ENCODE results near the gene MYOCD.
A peak's percentile ranks its signal among the peaks of the same experiment; 100 is the strongest.

Gene MYOCD

DNA sequence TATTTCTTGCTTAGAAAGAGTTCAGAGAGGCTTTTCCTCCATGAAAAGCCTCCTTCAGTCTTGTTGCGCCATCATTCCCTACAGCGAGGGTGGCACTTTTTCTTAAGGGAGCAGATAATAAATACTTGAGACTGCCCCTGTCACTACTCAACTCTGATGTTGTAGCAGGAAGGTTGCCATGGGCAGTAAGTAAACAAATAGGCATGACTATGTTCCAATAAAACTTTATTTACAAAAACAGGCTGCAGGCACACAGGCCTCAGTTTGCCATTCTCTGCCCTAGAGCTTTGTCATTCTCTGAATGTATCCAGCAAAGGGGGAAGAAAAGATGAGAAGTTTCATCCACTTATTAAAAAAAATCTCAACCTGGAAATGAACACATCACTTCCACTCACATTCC is 60.4 kb downstream of the MYOCD start:
- Histone ChIP-seq H3K4me1 (peaks cover 35% of the 10 kb centered on the region), H3K9me3 (ENCODE audit: control insufficient read depth, low read length) (no peaks in the 10 kb centered on the region), H3K4me2 (ENCODE audit: low read length) (no peak overlapping the region), H3K27me3 (ENCODE audit: control insufficient read depth, insufficient read depth, low read length) (no peaks in the 10 kb centered on the region), H3K79me2 (no peaks in the 10 kb centered on the region), H3K4me3 (ENCODE audit: low read depth, low read length) (no peak overlapping the region), H3K9ac (no peak overlapping the region), H3K27ac (no peak overlapping the region), H3K36me3 (ENCODE audit: control insufficient read depth, insufficient read depth, low read length) (no peaks in the 10 kb centered on the region), H2AFZ (peak overlapping the region; percentile 31)
- TF ChIP-seq, protein P1, sequence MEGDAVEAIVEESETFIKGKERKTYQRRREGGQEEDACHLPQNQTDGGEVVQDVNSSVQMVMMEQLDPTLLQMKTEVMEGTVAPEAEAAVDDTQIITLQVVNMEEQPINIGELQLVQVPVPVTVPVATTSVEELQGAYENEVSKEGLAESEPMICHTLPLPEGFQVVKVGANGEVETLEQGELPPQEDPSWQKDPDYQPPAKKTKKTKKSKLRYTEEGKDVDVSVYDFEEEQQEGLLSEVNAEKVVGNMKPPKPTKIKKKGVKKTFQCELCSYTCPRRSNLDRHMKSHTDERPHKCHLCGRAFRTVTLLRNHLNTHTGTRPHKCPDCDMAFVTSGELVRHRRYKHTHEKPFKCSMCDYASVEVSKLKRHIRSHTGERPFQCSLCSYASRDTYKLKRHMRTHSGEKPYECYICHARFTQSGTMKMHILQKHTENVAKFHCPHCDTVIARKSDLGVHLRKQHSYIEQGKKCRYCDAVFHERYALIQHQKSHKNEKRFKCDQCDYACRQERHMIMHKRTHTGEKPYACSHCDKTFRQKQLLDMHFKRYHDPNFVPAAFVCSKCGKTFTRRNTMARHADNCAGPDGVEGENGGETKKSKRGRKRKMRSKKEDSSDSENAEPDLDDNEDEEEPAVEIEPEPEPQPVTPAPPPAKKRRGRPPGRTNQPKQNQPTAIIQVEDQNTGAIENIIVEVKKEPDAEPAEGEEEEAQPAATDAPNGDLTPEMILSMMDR (IDR thresholded peaks at IDR 0.05), result no peak

DNA sequence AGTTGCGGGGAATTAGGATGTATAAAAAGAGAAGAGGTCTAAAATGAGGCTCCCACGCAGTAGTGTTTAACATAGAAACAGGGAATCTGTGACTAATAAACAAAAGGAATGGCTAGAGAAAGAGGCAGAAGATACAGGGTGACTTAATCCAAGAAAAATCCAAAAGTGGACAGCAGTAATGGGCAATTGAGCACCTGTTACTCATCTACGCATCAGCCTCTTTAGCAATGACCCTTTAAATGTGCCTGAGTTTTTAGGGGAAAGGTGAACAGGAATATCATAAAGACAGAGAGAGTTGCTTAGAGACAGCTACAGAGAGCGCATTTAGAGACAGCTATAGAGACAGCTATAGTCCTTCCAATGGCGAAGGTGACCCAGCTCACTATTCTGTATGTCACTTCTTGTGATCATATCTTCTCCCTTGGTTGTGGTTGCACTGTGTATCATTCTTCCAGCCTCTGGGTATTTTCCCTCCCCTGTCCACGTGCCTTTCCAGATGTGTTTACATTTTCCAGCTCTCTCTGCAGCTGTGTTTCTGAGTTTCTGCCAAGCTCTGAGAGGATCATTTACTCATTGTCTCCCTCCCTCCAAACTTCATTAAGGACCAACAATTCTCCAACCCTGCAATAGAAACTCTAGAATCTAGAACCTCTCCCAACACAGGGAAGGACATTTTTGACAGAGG is 61.5 kb downstream of the MYOCD start:
- H3K36me3 ChIP-seq (ENCODE audit: control insufficient read depth, insufficient read depth, low read length), result no peaks in the 10 kb centered on the region
- H3K4me2 ChIP-seq (ENCODE audit: low read length), result no peak overlapping the region
- TF ChIP-seq, protein P1 (IDR thresholded peaks at IDR 0.05), result no peak
- no peak overlapping the region for H3K27ac ChIP-seq
- no peaks in the 10 kb centered on the region for H3K79me2 ChIP-seq
- H3K9ac ChIP-seq, result no peak overlapping the region
- peaks cover 44% of the 10 kb centered on the region for H3K4me1 ChIP-seq
- no peaks in the 10 kb centered on the region for H3K9me3 ChIP-seq (ENCODE audit: control insufficient read depth, low read length)
- peak overlapping the region; percentile 19 for H2AFZ ChIP-seq
- H3K27me3 ChIP-seq (ENCODE audit: control insufficient read depth, insufficient read depth, low read length), result no peaks in the 10 kb centered on the region
- no peak overlapping the region for H3K4me3 ChIP-seq (ENCODE audit: low read depth, low read length)

DNA sequence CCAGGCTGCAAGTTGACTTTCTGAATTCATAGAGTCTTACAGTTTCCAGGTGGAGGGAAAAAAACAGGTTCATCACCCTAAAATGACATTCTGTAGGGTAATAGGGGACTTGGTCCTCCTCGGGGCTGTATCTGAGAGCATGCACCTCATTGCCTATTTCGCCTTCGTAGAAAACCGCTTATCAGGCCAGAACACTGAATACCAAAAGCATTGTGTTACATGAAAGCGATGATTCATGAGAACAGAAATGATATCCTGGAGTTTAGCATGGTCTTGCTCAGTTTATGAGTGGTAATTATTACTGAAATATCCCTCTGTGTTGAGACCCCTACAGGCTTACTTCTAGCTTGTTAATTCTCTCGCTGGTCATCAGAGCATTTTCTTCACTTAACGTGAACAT is 62.2 kb downstream of the MYOCD start:
- Histone ChIP-seq H3K9ac (no peak overlapping the region), H3K4me1 (peaks cover 49% of the 10 kb centered on the region), H2AFZ (peak overlapping the region; percentile 14), H3K79me2 (no peaks in the 10 kb centered on the region), H3K36me3 (ENCODE audit: control insufficient read depth, insufficient read depth, low read length) (no peaks in the 10 kb centered on the region), H3K4me2 (ENCODE audit: low read length) (no peak overlapping the region), H3K27ac (no peak overlapping the region), H3K4me3 (ENCODE audit: low read depth, low read length) (no peak overlapping the region), H3K27me3 (ENCODE audit: control insufficient read depth, insufficient read depth, low read length) (no peaks in the 10 kb centered on the region), H3K9me3 (ENCODE audit: control insufficient read depth, low read length) (no peaks in the 10 kb centered on the region)
- TF ChIP-seq, protein P1 (IDR thresholded peaks at IDR 0.05), result no peak

DNA sequence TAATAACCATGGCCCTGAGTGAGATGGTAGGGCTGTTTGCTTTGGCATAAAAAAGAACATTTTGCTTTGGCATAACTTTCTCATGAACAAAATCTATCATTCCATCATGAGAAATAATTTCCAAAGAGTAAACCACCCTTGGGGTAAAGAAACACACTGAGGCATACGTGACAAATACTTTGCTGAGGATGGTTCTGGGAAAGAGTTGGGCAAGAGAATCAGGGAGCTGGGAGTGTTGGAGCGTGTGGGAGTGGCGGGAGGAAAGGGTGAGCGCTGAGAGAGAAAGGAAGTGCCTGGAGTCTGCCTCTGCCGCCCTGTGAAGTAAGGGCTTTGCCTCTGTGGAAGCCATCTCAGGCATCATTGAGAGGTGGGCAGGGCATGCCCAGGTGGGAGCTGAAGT is 63.4 kb downstream of the MYOCD start:
- TF ChIP-seq, protein P1 (IDR thresholded peaks at IDR 0.05), result no peak
- H3K36me3 ChIP-seq (ENCODE audit: control insufficient read depth, insufficient read depth, low read length), result no peaks in the 10 kb centered on the region
- H3K4me2 ChIP-seq (ENCODE audit: low read length), result no peak overlapping the region
- peak overlapping the region; percentile 96 for H3K27ac ChIP-seq
- peaks cover 49% of the 10 kb centered on the region for H3K4me1 ChIP-seq
- H3K4me3 ChIP-seq (ENCODE audit: low read depth, low read length), result no peak overlapping the region
- H3K9me3 ChIP-seq (ENCODE audit: control insufficient read depth, low read length), result no peaks in the 10 kb centered on the region
- no peak overlapping the region for H3K9ac ChIP-seq
- no peaks in the 10 kb centered on the region for H3K79me2 ChIP-seq
- no peaks in the 10 kb centered on the region for H3K27me3 ChIP-seq (ENCODE audit: control insufficient read depth, insufficient read depth, low read length)
- no peak overlapping the region for H2AFZ ChIP-seq

DNA sequence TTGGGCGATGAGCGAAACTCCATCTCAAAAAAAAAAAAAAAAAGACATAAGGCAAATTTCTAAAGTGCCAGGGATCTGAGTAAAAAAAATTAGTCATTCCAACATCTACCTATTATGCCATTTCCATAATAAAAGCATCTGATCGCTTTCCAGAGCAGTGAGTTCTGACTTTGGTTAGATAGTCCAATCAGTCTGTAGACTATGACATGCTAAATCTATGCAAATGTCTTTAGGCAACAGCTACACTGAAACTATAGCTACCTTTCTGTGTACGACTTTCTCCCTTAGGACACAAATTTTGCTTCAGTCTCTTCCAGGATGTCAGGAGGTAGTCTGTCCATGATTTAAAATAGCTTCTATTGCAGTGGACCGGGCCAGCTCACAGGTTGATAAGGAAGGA is 64.7 kb downstream of the MYOCD start:
- Histone ChIP-seq H3K9ac (no peak overlapping the region), H3K4me1 (peaks cover 49% of the 10 kb centered on the region), H3K27me3 (ENCODE audit: control insufficient read depth, insufficient read depth, low read length) (no peaks in the 10 kb centered on the region), H3K9me3 (ENCODE audit: control insufficient read depth, low read length) (no peaks in the 10 kb centered on the region), H3K4me3 (ENCODE audit: low read depth, low read length) (peak overlapping the region; percentile 41), H3K36me3 (ENCODE audit: control insufficient read depth, insufficient read depth, low read length) (no peaks in the 10 kb centered on the region), H3K4me2 (ENCODE audit: low read length) (peak overlapping the region; percentile 70), H3K27ac (peak overlapping the region; percentile 96), H3K79me2 (no peaks in the 10 kb centered on the region), H2AFZ (peak overlapping the region; percentile 81)
- TF ChIP-seq, protein P1 (IDR thresholded peaks at IDR 0.05), result no peak

Data from parathyroid adenoma (tissue), 2 donors.